Endodermal cell (in vitro differentiated cells): ENCODE data around the gene BCLAF3. TPM values are rescaled to one million over a fixed set of nuclear protein-coding genes. Genes with fewer than 3 reads are reported as not detected.

Experiments used
- DNase-seq: peaks from one replicate; pipeline ENCODE4 v3.0.0-alpha.2; 2017
- H3K27ac ChIP-seq: 2 replicates; pipeline ENCODE4 v1.5.1; 2013; ENCODE audit warnings: mild to moderate bottlenecking, low read depth, low read length, moderate library complexity
- H3K27me3 ChIP-seq: 2 replicates; pipeline ENCODE4 v1.6.1; 2013; ENCODE audit warnings: mild to moderate bottlenecking, low read length, moderate library complexity; ENCODE audit not compliant: insufficient read depth, control insufficient read depth, poor library complexity, severe bottlenecking
- H3K36me3 ChIP-seq: 2 replicates; pipeline ENCODE4 v1.7.0; 2013; ENCODE audit warnings: mild to moderate bottlenecking, low read length, moderate library complexity; ENCODE audit not compliant: control insufficient read depth, insufficient read depth
- H3K4me1 ChIP-seq: one replicate; pipeline ENCODE4 v1.7.0; 2013; ENCODE audit warnings: low read length; ENCODE audit not compliant: control insufficient read depth, insufficient read depth
- H3K4me3 ChIP-seq: 2 replicates; pipeline ENCODE4 v1.5.1; 2013; ENCODE audit warnings: mild to moderate bottlenecking, low read length, moderate library complexity
- H3K9ac ChIP-seq: 2 replicates; pipeline ENCODE4 v1.6.1; 2013; ENCODE audit warnings: mild to moderate bottlenecking, low read length, moderate library complexity; ENCODE audit not compliant: poor library complexity, severe bottlenecking; ENCODE audit errors: extremely low read depth
- H3K9me3 ChIP-seq: 2 replicates; pipeline ENCODE4 v1.6.1; 2013; ENCODE audit warnings: mild to moderate bottlenecking, low read length, moderate library complexity; ENCODE audit not compliant: control insufficient read depth
- H3K27ac Mint-ChIP-seq: 2 replicates; pipeline ENCODE4 v1.8.0; 2020; ENCODE audit warnings: mixed read lengths
- H3K27me3 Mint-ChIP-seq: 2 replicates; pipeline ENCODE4 v1.8.0; 2021; ENCODE audit warnings: mild to moderate bottlenecking, mixed read lengths; ENCODE audit not compliant: insufficient read depth
- H3K36me3 Mint-ChIP-seq: 2 replicates; pipeline ENCODE4 v1.8.0; 2020; ENCODE audit warnings: low read depth, mixed read lengths
- H3K4me1 Mint-ChIP-seq: 2 replicates; pipeline ENCODE4 v1.8.0; 2020; ENCODE audit warnings: mixed read lengths
- H3K4me3 Mint-ChIP-seq: 2 replicates; pipeline ENCODE4 v1.8.0; 2020; ENCODE audit warnings: mild to moderate bottlenecking, moderate library complexity, mixed read lengths
- H3K9me3 Mint-ChIP-seq: 2 replicates; pipeline ENCODE4 v1.8.0; 2020; ENCODE audit warnings: mild to moderate bottlenecking, mixed read lengths
- WGBS, 2 experiments: methylation state at CpG; one replicate each; pipeline versions ENCODE4 v1.1.5 to v1.1.7; 2013; ENCODE audit warnings: missing lambda C conversion rate in 2 of 2, mixed read lengths in 1 of 2; ENCODE audit not compliant: insufficient coverage in 1 of 2, insufficient read length in 1 of 2; 5-methylcytosine and 5-hydroxymethylcytosine counted together
- microRNA-seq: library from miRNA; unstranded; fragments of <30 nt; microRNA quantifications from one replicate; pipeline ENCODE4 v1.2.0, GENCODE V29; 2020; ENCODE audit warnings: borderline microRNAs expressed
- total RNA-seq, 2 donors: library from RNA; stranded (reverse); fragmentation: NEBNext Ultra II Directional in 1 of 2; extraction: Animal tissue kit (Norgen Biotek cat#: 25700) in 1 of 2; gene quantifications; 2 replicates in 1 of 2; 3 replicates in 1 of 2; pipeline ENCODE4 v1.2.1, GENCODE V29; 2021
- TF ChIP-seq, protein P1 (sequence below): fragments of 200-600 bp; sonication (generic); conservative IDR thresholded peaks from 2 replicates; pipeline ENCODE4 v1.5.0; 2021; ENCODE audit warnings: antibody characterized with exemption, mild to moderate bottlenecking

BCLAF3 gene
- total RNA-seq, 2 donors from 2014 or later = 8.7 to 9.7 TPM

DNA sequence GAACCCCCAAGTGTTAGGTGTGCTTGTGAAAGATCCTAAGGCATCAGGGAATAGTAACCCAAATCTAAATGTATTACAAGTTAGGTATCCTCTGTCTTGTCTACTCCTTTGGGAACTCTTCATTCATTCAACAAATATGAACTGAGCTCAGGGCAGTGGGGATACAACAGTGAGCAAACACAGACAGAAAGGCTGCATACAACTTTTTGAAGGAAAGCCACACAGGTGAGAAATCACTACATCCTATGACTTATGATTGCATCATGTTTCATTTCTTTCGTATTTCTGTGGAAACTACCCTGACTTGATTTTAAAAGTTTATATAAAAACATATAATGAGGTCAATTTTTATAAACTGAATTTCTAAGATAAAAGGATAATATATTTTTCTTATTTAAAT lies 43.2 kb downstream of the BCLAF3 start:
- Histone ChIP-seq H3K27ac (no peak overlapping the region), H3K27me3 (no peaks in the 10 kb centered on the region), H3K4me1 (no peaks in the 10 kb centered on the region), H3K9ac (no peak overlapping the region), H3K9me3 (no peaks in the 10 kb centered on the region), H3K4me3 (no peak overlapping the region), H3K36me3 (peaks cover 4% of the 10 kb centered on the region)
- peaks cover 25% of the 10 kb centered on the region for H3K36me3 Mint-ChIP-seq
- H3K4me3 Mint-ChIP-seq = no peak overlapping the region
- H3K4me1 Mint-ChIP-seq = no peaks in the 10 kb centered on the region
- peaks cover 44% of the 10 kb centered on the region for H3K9me3 Mint-ChIP-seq
- DNase-seq = no peak
- H3K27me3 Mint-ChIP-seq = no peaks in the 10 kb centered on the region
- WGBS, 2 experiments = no CpG with 5 or more reads among the region's 1 CpG
- TF ChIP-seq, protein P1, sequence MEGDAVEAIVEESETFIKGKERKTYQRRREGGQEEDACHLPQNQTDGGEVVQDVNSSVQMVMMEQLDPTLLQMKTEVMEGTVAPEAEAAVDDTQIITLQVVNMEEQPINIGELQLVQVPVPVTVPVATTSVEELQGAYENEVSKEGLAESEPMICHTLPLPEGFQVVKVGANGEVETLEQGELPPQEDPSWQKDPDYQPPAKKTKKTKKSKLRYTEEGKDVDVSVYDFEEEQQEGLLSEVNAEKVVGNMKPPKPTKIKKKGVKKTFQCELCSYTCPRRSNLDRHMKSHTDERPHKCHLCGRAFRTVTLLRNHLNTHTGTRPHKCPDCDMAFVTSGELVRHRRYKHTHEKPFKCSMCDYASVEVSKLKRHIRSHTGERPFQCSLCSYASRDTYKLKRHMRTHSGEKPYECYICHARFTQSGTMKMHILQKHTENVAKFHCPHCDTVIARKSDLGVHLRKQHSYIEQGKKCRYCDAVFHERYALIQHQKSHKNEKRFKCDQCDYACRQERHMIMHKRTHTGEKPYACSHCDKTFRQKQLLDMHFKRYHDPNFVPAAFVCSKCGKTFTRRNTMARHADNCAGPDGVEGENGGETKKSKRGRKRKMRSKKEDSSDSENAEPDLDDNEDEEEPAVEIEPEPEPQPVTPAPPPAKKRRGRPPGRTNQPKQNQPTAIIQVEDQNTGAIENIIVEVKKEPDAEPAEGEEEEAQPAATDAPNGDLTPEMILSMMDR = no peak
- no peak overlapping the region for H3K27ac Mint-ChIP-seq

Small RNA genes within 50 kb of the gene (microRNA-seq; reads per million reads assigned to microRNA genes)
- gene MIR23C = 0.59 reads per million

Other genes with a start within 250 kb of the BCLAF3 start
- gene SH3KBP1, start 103.5 kb downstream of the BCLAF3 start, total RNA-seq = 10 to 100 TPM; 14.5 to 20.3 TPM
- gene MAP7D2, start 125.8 kb upstream of the BCLAF3 start, total RNA-seq = 1 to 10 TPM; 1.5 to 1.9 TPM
- 100 to 1,000 TPM in 1 of 2 donors, 10 to 100 TPM in 1; 98.3 to 121 TPM for gene EIF1AX, start 150.8 kb upstream of the BCLAF3 start, total RNA-seq